ENCODE data around the gene TICRR. TPM values are rescaled to one million over a fixed set of nuclear protein-coding genes. Genes with fewer than 3 reads are reported as not detected.

The TICRR gene
- total and polyA plus RNA-seq, 2 donors (not counting 1 experiment from before 2014, with no cell fraction given), result 0.05 to 0.07 TPM

DNA sequence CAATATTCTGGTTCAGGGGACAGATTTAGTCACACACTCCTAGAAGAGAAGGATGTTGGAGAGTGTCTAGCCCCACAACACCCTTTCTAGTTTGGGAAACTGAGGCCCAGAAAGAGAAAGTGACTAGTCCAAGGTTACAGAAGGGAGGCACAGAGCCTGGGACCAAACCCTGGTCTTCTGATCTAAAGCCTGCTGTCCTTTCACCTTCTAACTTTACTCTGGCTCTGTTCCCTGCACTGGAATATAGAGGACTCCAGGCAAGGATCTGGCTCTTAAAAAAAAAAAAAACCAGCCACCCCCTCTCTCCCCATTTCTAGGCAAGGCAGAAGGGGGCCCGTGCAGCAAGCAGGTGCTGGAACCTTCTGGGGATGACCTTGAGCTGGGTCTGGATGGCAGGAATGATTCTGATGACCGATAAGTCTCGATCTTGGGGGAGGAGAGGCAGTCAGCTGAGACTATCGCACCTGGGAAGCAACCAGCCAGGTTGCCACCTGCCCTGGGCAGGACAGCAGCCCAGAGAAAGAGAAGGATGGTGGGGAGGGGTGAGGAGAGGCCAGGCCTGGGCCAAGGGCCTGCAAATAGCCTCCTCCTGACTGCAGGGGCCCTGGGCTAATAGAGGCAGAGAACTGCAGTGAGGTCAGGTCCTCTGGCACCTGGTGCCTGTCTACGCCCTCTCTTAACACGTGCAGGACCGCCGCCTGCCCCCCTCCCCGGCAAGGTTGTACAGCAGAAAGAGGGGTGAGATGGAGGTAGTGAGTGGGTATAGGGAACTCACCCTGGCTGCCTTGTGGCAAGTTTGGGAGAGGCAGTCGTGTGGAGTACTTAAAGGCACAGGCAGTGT is 48.4 kb upstream of the TICRR start:
- Histone ChIP-seq H3K9me3 (ENCODE audit: control extremely low read depth in 1 of 3, control insufficient read depth in 2 of 3, insufficient read depth in 1 of 3, low read length in 2 of 3) (no peaks in the 10 kb centered on the region), H3K27ac (ENCODE audit: low read length in 2 of 2) (no peak overlapping the region), H4K20me1 (ENCODE audit: control insufficient read depth, insufficient read depth, low read length, poor library complexity, severe bottlenecking) (no peaks in the 10 kb centered on the region), H3K9ac (ENCODE audit: low read length) (no peak overlapping the region), H3K79me2 (ENCODE audit: control insufficient read depth, insufficient read depth, low read length) (no peaks in the 10 kb centered on the region), H3K27me3 (replicated peaks in 1 of 4; ENCODE audit: control extremely low read depth in 1 of 4, control insufficient read depth in 3 of 4, insufficient read depth in 4 of 4, low read length in 3 of 4) (peaks cover 0 to 8% (median 0%) of the 10 kb centered on the region in 4 experiments), H3K4me3 (ENCODE audit: control extremely low read depth in 1 of 5, extremely low read depth in 1 of 5, insufficient read depth in 1 of 5, low read depth in 2 of 5, low read length in 4 of 5) (no peak overlapping the region), H2AFZ (ENCODE audit: insufficient read depth, low read depth, low read length, poor library complexity, severe bottlenecking) (no peak overlapping the region), H3K36me3 (replicated peaks in 1 of 2; ENCODE audit: control extremely low read depth in 1 of 2, control insufficient read depth in 1 of 2, extremely low read depth in 1 of 2, insufficient read depth in 2 of 2, low read length in 1 of 2) (no peaks in the 10 kb centered on the region), H3K4me2 (replicated peaks; ENCODE audit: low read depth, low read length, poor library complexity, severe bottlenecking) (no peak overlapping the region), H3K4me1 (ENCODE audit: control insufficient read depth in 2 of 2, insufficient read depth in 2 of 2, low read length in 2 of 2) (peaks cover 0 to 10% of the 10 kb centered on the region in 2 donors)
- H3K4me3 Mint-ChIP-seq, result no peak overlapping the region
- peaks cover 4% of the 10 kb centered on the region for H3K4me1 Mint-ChIP-seq
- CTCF ChIA-PET, result no interaction called here
- no peak for ATAC-seq (ENCODE audit: low read depth)
- no peak for TF ChIP-seq EZH2 (IDR thresholded peaks at IDR 0.05; ENCODE audit: borderline replicate concordance, insufficient read depth, low read depth, low read length, poor library complexity, severe bottlenecking)
- TF ChIP-seq, protein P1, sequence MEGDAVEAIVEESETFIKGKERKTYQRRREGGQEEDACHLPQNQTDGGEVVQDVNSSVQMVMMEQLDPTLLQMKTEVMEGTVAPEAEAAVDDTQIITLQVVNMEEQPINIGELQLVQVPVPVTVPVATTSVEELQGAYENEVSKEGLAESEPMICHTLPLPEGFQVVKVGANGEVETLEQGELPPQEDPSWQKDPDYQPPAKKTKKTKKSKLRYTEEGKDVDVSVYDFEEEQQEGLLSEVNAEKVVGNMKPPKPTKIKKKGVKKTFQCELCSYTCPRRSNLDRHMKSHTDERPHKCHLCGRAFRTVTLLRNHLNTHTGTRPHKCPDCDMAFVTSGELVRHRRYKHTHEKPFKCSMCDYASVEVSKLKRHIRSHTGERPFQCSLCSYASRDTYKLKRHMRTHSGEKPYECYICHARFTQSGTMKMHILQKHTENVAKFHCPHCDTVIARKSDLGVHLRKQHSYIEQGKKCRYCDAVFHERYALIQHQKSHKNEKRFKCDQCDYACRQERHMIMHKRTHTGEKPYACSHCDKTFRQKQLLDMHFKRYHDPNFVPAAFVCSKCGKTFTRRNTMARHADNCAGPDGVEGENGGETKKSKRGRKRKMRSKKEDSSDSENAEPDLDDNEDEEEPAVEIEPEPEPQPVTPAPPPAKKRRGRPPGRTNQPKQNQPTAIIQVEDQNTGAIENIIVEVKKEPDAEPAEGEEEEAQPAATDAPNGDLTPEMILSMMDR (IDR thresholded peaks at IDR 0.05), result no peak
- 87% methylated on average over 9 of the region's 10 CpGs for WGBS (ENCODE audit: insufficient coverage)
- intact Hi-C loops (cut with micrococcal nuclease), result no loop called here
- POLR2A ChIA-PET, result no interaction called here
- no peak overlapping the region for H3K27ac Mint-ChIP-seq
- H3K27me3 Mint-ChIP-seq, result peaks cover 12% of the 10 kb centered on the region
- no peaks in the 10 kb centered on the region for H3K9me3 Mint-ChIP-seq (ENCODE audit: insufficient read depth)
- no peak for DNase-seq

DNA sequence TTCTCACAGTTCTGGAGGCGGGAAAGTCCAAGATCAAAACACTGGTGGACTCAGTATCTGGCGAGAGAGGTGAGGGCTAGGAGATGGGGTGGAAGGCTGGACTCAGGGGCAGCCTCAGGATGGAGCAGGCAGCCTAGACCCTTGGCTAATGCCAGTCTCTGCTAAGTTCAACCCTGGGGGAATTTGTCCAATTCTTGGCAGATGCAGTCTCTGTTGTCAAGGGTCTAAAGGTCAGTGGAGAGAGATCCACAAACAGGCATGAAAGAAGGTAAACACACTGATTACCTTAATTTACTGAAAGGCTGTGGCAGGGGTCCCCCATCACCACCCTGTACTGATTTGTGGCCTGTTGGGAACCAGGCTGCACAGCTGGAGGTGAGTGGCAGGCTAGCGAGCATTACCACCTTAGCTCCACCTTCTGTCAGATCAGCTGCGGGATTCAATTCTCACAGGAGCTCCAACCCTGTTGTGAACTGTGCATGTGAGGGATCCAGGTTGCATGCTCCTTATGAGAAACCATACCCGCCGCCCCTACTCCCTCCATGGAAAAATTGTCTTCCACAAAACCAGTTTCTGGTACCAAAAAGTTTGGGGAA is 46.4 kb upstream of the TICRR start:
- Histone ChIP-seq H3K4me3 (ENCODE audit: control extremely low read depth in 1 of 5, extremely low read depth in 1 of 5, insufficient read depth in 1 of 5, low read depth in 2 of 5, low read length in 4 of 5) (no peak overlapping the region), H3K27me3 (replicated peaks in 1 of 4; ENCODE audit: control extremely low read depth in 1 of 4, control insufficient read depth in 3 of 4, insufficient read depth in 4 of 4, low read length in 3 of 4) (peaks cover 0 to 5% (median 0%) of the 10 kb centered on the region in 4 experiments), H3K27ac (ENCODE audit: low read length in 2 of 2) (no peak overlapping the region), H3K4me2 (replicated peaks; ENCODE audit: low read depth, low read length, poor library complexity, severe bottlenecking) (no peak overlapping the region), H4K20me1 (ENCODE audit: control insufficient read depth, insufficient read depth, low read length, poor library complexity, severe bottlenecking) (no peaks in the 10 kb centered on the region), H3K9me3 (ENCODE audit: control extremely low read depth in 1 of 3, control insufficient read depth in 2 of 3, insufficient read depth in 1 of 3, low read length in 2 of 3) (no peaks in the 10 kb centered on the region), H3K4me1 (ENCODE audit: control insufficient read depth in 2 of 2, insufficient read depth in 2 of 2, low read length in 2 of 2) (no peaks in the 10 kb centered on the region), H2AFZ (ENCODE audit: insufficient read depth, low read depth, low read length, poor library complexity, severe bottlenecking) (no peak overlapping the region), H3K9ac (ENCODE audit: low read length) (no peak overlapping the region), H3K79me2 (ENCODE audit: control insufficient read depth, insufficient read depth, low read length) (no peaks in the 10 kb centered on the region), H3K36me3 (replicated peaks in 1 of 2; ENCODE audit: control extremely low read depth in 1 of 2, control insufficient read depth in 1 of 2, extremely low read depth in 1 of 2, insufficient read depth in 2 of 2, low read length in 1 of 2) (no peaks in the 10 kb centered on the region)
- Mint-ChIP-seq H3K4me1 (no peaks in the 10 kb centered on the region), H3K9me3 (ENCODE audit: insufficient read depth) (peaks cover under 1% of the 10 kb centered on the region), H3K27me3 (peaks cover 17% of the 10 kb centered on the region), H3K27ac (no peak overlapping the region), H3K4me3 (no peak overlapping the region)
- CTCF ChIA-PET, result no interaction called here
- no peak for DNase-seq
- no peak for ATAC-seq (ENCODE audit: low read depth)
- TF ChIP-seq, protein P1 (IDR thresholded peaks at IDR 0.05), result no peak
- no peak for TF ChIP-seq EZH2 (IDR thresholded peaks at IDR 0.05; ENCODE audit: borderline replicate concordance, insufficient read depth, low read depth, low read length, poor library complexity, severe bottlenecking)
- intact Hi-C loops (cut with micrococcal nuclease), result no loop called here
- POLR2A ChIA-PET, result no interaction called here
- 93% methylated on average over 3 of the region's 6 CpGs for WGBS (ENCODE audit: insufficient coverage)
